Liver (tissue), 9 donors: ENCODE data around the gene DOCK1. TPM values are rescaled to one million over a fixed set of nuclear protein-coding genes. Genes with fewer than 3 reads are reported as not detected.

Experiments used
- DNase-seq: peaks from one replicate; pipeline ENCODE4 v3.0.0-alpha.2; 2017; ENCODE audit warnings: low spot score
- H3K27ac ChIP-seq, 2 donors: one replicate each; pipeline ENCODE4 v1.7.0; 2013; ENCODE audit warnings: inconsistent platforms in 2 of 2, low read length in 2 of 2, control low read depth in 1 of 2, low read depth in 1 of 2, mild to moderate bottlenecking in 1 of 2
- H3K27me3 ChIP-seq, 4 donors: one replicate each; pipeline versions ENCODE4 v1.6.1 to v1.7.0; 2013; ENCODE audit warnings: low read length in 3 of 4, inconsistent platforms in 1 of 4, mild to moderate bottlenecking in 1 of 4, moderate library complexity in 1 of 4; ENCODE audit not compliant: control insufficient read depth in 4 of 4, insufficient read depth in 4 of 4
- H3K36me3 ChIP-seq, 4 donors: one replicate each; pipeline versions ENCODE4 v1.6.1 to v1.7.0; 2013; ENCODE audit warnings: low read length in 3 of 4, mild to moderate bottlenecking in 3 of 4, low read depth in 1 of 4, moderate library complexity in 1 of 4; ENCODE audit not compliant: control insufficient read depth in 4 of 4, insufficient read depth in 3 of 4
- H3K4me1 ChIP-seq, 4 donors: one replicate each; pipeline versions ENCODE4 v1.6.1 to v1.7.0; 2013; ENCODE audit warnings: low read length in 3 of 4, mild to moderate bottlenecking in 3 of 4, moderate library complexity in 1 of 4; ENCODE audit not compliant: control insufficient read depth in 4 of 4, insufficient read depth in 4 of 4
- H3K4me3 ChIP-seq, 3 donors: one replicate each; pipeline versions ENCODE4 v1.6.1 to v1.7.0; 2013; ENCODE audit warnings: low read length in 3 of 3, control low read depth in 1 of 3, low read depth in 1 of 3, mild to moderate bottlenecking in 1 of 3
- H3K9ac ChIP-seq, 2 donors: one replicate each; pipeline ENCODE4 v1.7.0; 2013; ENCODE audit warnings: low read length in 2 of 2, mild to moderate bottlenecking in 2 of 2, moderate library complexity in 2 of 2, control low read depth in 1 of 2, low read depth in 1 of 2
- H3K9me3 ChIP-seq, 4 donors: one replicate each; pipeline versions ENCODE4 v1.6.1 to v1.7.0; 2013; ENCODE audit warnings: low read length in 3 of 4; ENCODE audit not compliant: control insufficient read depth in 4 of 4
- ATF3 ChIP-seq: IDR thresholded peaks from 2 replicates; pipeline ENCODE4 v1.6.1; 2016; ENCODE audit warnings: antibody characterized with exemption
- EGR1 ChIP-seq, 2 donors: IDR thresholded peaks; 2 replicates each; pipeline ENCODE4 v1.6.1; 2016 to 2018; ENCODE audit warnings: antibody characterized with exemption in 2 of 2, low read depth in 2 of 2
- FOXA1 ChIP-seq: IDR thresholded peaks from 2 replicates; pipeline ENCODE4 v1.6.1; 2016; ENCODE audit warnings: antibody characterized with exemption
- FOXA2 ChIP-seq: IDR thresholded peaks from 2 replicates; pipeline ENCODE4 v1.6.1; 2016; ENCODE audit warnings: antibody characterized with exemption
- GABPA ChIP-seq, 2 donors: IDR thresholded peaks in 1 of 2; conservative IDR thresholded peaks in 1 of 2; 2 replicates each; pipeline ENCODE4 v1.6.1; 2016; ENCODE audit warnings: antibody characterized with exemption in 2 of 2, mild to moderate bottlenecking in 1 of 2, moderate library complexity in 1 of 2
- HNF4G ChIP-seq: IDR thresholded peaks from 2 replicates; pipeline ENCODE4 v1.6.1; 2016; ENCODE audit warnings: antibody characterized with exemption
- MAX ChIP-seq: IDR thresholded peaks from 2 replicates; pipeline ENCODE4 v1.6.1; 2016; ENCODE audit warnings: antibody characterized with exemption
- NR2F2 ChIP-seq: IDR thresholded peaks from 2 replicates; pipeline ENCODE4 v1.6.1; 2016; ENCODE audit warnings: antibody characterized with exemption
- RAD21 ChIP-seq, 2 donors: IDR thresholded peaks; 2 replicates each; pipeline ENCODE4 v1.6.1; 2016; ENCODE audit warnings: antibody characterized with exemption in 2 of 2, mild to moderate bottlenecking in 2 of 2
- RXRA ChIP-seq, 2 donors: IDR thresholded peaks; 2 replicates each; pipeline ENCODE4 v1.6.1; 2017 to 2018; ENCODE audit warnings: antibody characterized with exemption in 2 of 2, mild to moderate bottlenecking in 1 of 2
- SP1 ChIP-seq: IDR thresholded peaks from 2 replicates; pipeline ENCODE4 v1.6.1; 2018; ENCODE audit warnings: antibody characterized with exemption, mild to moderate bottlenecking
- TAF1 ChIP-seq: conservative IDR thresholded peaks from 2 replicates; pipeline ENCODE4 v1.6.1; 2016; ENCODE audit warnings: antibody characterized with exemption, mild to moderate bottlenecking
- YY1 ChIP-seq: IDR thresholded peaks from 2 replicates; pipeline ENCODE4 v1.6.1; 2016; ENCODE audit warnings: antibody characterized with exemption, mild to moderate bottlenecking
- ZBTB33 ChIP-seq: IDR thresholded peaks from 2 replicates; pipeline ENCODE4 v1.6.1; 2016; ENCODE audit warnings: antibody characterized with exemption
- WGBS: extraction: QIAGEN DNeasy Blood & Tissue Kit; methylation state at CpG from one replicate; pipeline ENCODE4 v1.1.7; 2013; 5-methylcytosine and 5-hydroxymethylcytosine counted together
- polyA plus RNA-seq, 2 donors: library from polyadenylated mRNA; stranded (reverse) in 1 of 2; unstranded in 1 of 2; fragments of 200-250 nt in 1 of 2; fragments of >200 nt in 1 of 2; fragmentation: Nextera tagmentation in 1 of 2; extraction: Ambion mirVana in 1 of 2; gene quantifications; one replicate each; pipeline versions ENCODE4 v1.2.1 to v1.2.3, GENCODE V29; 2013 to 2015
- total RNA-seq, 2 donors: library from RNA; depleted of rRNA; stranded (reverse); fragments of >200 nt; gene quantifications; one replicate each; pipeline ENCODE4 v1.2.3, GENCODE V29; 2014
- TF ChIP-seq, protein P1 (sequence below): IDR thresholded peaks from 2 replicates; pipeline ENCODE4 v1.6.1; 2016; ENCODE audit warnings: antibody characterized with exemption, mild to moderate bottlenecking
- TF ChIP-seq, protein P2 (sequence below): fragments of 150-350 bp; IDR thresholded peaks from 2 replicates; pipeline ENCODE4 v1.5.1; 2017; ENCODE audit warnings: improper control_type of control experiment, low read depth, low read length; ENCODE audit not compliant: missing input control
- donor health status: healthy.
- donor health status: healthy.
- donor health status: healthy.
- donor health status: healthy.
- donor health status: healthy.

Gene DOCK1
- total and polyA plus RNA-seq, 4 donors = 3.8 to 28.8 (median 9.1) TPM

GRCh38 chr10:127148066-127148932 lies 243.1 kb downstream of the DOCK1 start (continued):
- TF ChIP-seq, protein P1, sequence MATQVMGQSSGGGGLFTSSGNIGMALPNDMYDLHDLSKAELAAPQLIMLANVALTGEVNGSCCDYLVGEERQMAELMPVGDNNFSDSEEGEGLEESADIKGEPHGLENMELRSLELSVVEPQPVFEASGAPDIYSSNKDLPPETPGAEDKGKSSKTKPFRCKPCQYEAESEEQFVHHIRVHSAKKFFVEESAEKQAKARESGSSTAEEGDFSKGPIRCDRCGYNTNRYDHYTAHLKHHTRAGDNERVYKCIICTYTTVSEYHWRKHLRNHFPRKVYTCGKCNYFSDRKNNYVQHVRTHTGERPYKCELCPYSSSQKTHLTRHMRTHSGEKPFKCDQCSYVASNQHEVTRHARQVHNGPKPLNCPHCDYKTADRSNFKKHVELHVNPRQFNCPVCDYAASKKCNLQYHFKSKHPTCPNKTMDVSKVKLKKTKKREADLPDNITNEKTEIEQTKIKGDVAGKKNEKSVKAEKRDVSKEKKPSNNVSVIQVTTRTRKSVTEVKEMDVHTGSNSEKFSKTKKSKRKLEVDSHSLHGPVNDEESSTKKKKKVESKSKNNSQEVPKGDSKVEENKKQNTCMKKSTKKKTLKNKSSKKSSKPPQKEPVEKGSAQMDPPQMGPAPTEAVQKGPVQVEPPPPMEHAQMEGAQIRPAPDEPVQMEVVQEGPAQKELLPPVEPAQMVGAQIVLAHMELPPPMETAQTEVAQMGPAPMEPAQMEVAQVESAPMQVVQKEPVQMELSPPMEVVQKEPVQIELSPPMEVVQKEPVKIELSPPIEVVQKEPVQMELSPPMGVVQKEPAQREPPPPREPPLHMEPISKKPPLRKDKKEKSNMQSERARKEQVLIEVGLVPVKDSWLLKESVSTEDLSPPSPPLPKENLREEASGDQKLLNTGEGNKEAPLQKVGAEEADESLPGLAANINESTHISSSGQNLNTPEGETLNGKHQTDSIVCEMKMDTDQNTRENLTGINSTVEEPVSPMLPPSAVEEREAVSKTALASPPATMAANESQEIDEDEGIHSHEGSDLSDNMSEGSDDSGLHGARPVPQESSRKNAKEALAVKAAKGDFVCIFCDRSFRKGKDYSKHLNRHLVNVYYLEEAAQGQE = no peak
- no peak for TF ChIP-seq HNF4G
- no peak for TF ChIP-seq ATF3
- no peak for TF ChIP-seq RAD21 (IDR thresholded peaks at IDR 0.05)
- no peak for TF ChIP-seq YY1
- no peak for TF ChIP-seq FOXA2
- TF ChIP-seq SP1 = no peak
- no peak for TF ChIP-seq TAF1

GRCh38 chr10:127148933-127149220 lies 243.6 kb downstream of the DOCK1 start:
- H3K4me3 ChIP-seq = no peak overlapping the region
- TF ChIP-seq FOXA1 = no peak
- TF ChIP-seq, protein P2, sequence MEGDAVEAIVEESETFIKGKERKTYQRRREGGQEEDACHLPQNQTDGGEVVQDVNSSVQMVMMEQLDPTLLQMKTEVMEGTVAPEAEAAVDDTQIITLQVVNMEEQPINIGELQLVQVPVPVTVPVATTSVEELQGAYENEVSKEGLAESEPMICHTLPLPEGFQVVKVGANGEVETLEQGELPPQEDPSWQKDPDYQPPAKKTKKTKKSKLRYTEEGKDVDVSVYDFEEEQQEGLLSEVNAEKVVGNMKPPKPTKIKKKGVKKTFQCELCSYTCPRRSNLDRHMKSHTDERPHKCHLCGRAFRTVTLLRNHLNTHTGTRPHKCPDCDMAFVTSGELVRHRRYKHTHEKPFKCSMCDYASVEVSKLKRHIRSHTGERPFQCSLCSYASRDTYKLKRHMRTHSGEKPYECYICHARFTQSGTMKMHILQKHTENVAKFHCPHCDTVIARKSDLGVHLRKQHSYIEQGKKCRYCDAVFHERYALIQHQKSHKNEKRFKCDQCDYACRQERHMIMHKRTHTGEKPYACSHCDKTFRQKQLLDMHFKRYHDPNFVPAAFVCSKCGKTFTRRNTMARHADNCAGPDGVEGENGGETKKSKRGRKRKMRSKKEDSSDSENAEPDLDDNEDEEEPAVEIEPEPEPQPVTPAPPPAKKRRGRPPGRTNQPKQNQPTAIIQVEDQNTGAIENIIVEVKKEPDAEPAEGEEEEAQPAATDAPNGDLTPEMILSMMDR = no peak
- no peak for TF ChIP-seq RXRA (IDR thresholded peaks at IDR 0.05)
- TF ChIP-seq, protein P1 = no peak
- TF ChIP-seq RAD21 (IDR thresholded peaks at IDR 0.05) = no peak
- no peak for TF ChIP-seq ZBTB33
- no peak for TF ChIP-seq MAX
- TF ChIP-seq YY1 = no peak
- TF ChIP-seq EGR1 (IDR thresholded peaks at IDR 0.05; ENCODE audit: low read depth in 2 of 2) = no peak
- TF ChIP-seq ATF3 = no peak
- no peak for TF ChIP-seq NR2F2
- TF ChIP-seq GABPA (IDR thresholded peaks at IDR 0.05 in 1 of 2, conservative IDR thresholded peaks at IDR 0.05 in 1 of 2) = no peak
- no peak for TF ChIP-seq FOXA2
- no peak for TF ChIP-seq SP1
- TF ChIP-seq TAF1 = no peak
- H3K36me3 ChIP-seq = no peaks in the 10 kb centered on the region
- H3K9me3 ChIP-seq = no peaks in the 10 kb centered on the region
- no peak for DNase-seq
- WGBS = 92% methylated on average over 2 of the region's 2 CpGs
- no peak overlapping the region for H3K9ac ChIP-seq
- H3K27ac ChIP-seq = no peak overlapping the region
- no peaks in the 10 kb centered on the region for H3K27me3 ChIP-seq
- H3K4me1 ChIP-seq = peaks cover 0 to 15% (median 14%) of the 10 kb centered on the region in 4 donors
